ENCODE data around the gene NBPF11. TPM values are rescaled to one million over a fixed set of nuclear protein-coding genes. Genes with fewer than 3 reads are reported as not detected.
"Not testable (repeated sequence)": the region's sequence is repeated elsewhere in the genome, so short reads cannot be mapped to it uniquely, and the experiment has no call there.

NBPF11 gene
- total and polyA plus RNA-seq, 2 donors: 7.7 to 16.5 TPM

- H3K27ac ChIP-seq (ENCODE audit: low read depth); H3K4me1 ChIP-seq (ENCODE audit: insufficient read depth); H3K36me3 ChIP-seq (ENCODE audit: insufficient read depth); H3K4me3 ChIP-seq (ENCODE audit: low read depth, low read length); DNase-seq (ENCODE audit: extremely low spot score): not testable (repeated sequence)
- WGBS: no CpG with 5 or more reads among the region's 2 CpGs
Observed at GRCh38 chr1:148138606-148139005, 13.5 kb downstream of the NBPF11 start.

GRCh38 chr1:148122341-148122740, 29.7 kb downstream of the NBPF11 start:
- not testable (repeated sequence) for H3K4me3 ChIP-seq (ENCODE audit: low read depth, low read length); H3K27ac ChIP-seq (ENCODE audit: low read depth); DNase-seq (ENCODE audit: extremely low spot score); H3K4me1 ChIP-seq (ENCODE audit: insufficient read depth); H3K36me3 ChIP-seq (ENCODE audit: insufficient read depth)
- WGBS: 63% methylated on average over 5 of the region's 5 CpGs

GRCh38 chr1:148120395-148120794, 31.7 kb downstream of the NBPF11 start:
- not testable (repeated sequence) for H3K4me3 ChIP-seq (ENCODE audit: low read depth, low read length); DNase-seq (ENCODE audit: extremely low spot score); H3K4me1 ChIP-seq (ENCODE audit: insufficient read depth); H3K27ac ChIP-seq (ENCODE audit: low read depth); H3K36me3 ChIP-seq (ENCODE audit: insufficient read depth)
- WGBS: 43% methylated on average over 5 of the region's 5 CpGs

- not testable (repeated sequence) for H3K4me1 ChIP-seq (ENCODE audit: insufficient read depth); DNase-seq (ENCODE audit: extremely low spot score); H3K36me3 ChIP-seq (ENCODE audit: insufficient read depth); H3K27ac ChIP-seq (ENCODE audit: low read depth); H3K4me3 ChIP-seq (ENCODE audit: low read depth, low read length)
- 49% methylated on average over 2 of the region's 2 CpGs for WGBS
Observed at GRCh38 chr1:148095732-148096131, 56.3 kb downstream of the NBPF11 start.

- H3K4me1 ChIP-seq (ENCODE audit: insufficient read depth); H3K4me3 ChIP-seq (ENCODE audit: low read depth, low read length); H3K36me3 ChIP-seq (ENCODE audit: insufficient read depth); H3K27ac ChIP-seq (ENCODE audit: low read depth); DNase-seq (ENCODE audit: extremely low spot score): not testable (repeated sequence)
- whole genome bisulfite sequencing: no CpG with 5 or more reads among the region's 1 CpG
Observed at GRCh38 chr1:148086196-148086595, 65.9 kb downstream of the NBPF11 start.

- H3K4me3 ChIP-seq (ENCODE audit: low read depth, low read length); H3K4me1 ChIP-seq (ENCODE audit: insufficient read depth); H3K27ac ChIP-seq (ENCODE audit: low read depth); H3K36me3 ChIP-seq (ENCODE audit: insufficient read depth); DNase-seq (ENCODE audit: extremely low spot score): not testable (repeated sequence)
- WGBS: no CpG with 5 or more reads among the region's 1 CpG
Observed at GRCh38 chr1:148081205-148081604, 70.9 kb downstream of the NBPF11 start.

- WGBS: no CpG with 5 or more reads among the region's 54 CpGs
- not testable (repeated sequence) for H3K27ac ChIP-seq (ENCODE audit: low read depth); H3K36me3 ChIP-seq (ENCODE audit: insufficient read depth); H3K4me1 ChIP-seq (ENCODE audit: insufficient read depth); H3K4me3 ChIP-seq (ENCODE audit: low read depth, low read length); DNase-seq (ENCODE audit: extremely low spot score)
Observed at GRCh38 chr1:148078632-148079519, 73.2 kb downstream of the NBPF11 start.

GRCh38 chr1:148078090-148078489, 74.0 kb downstream of the NBPF11 start:
- not testable (repeated sequence) for H3K4me1 ChIP-seq (ENCODE audit: insufficient read depth); H3K4me3 ChIP-seq (ENCODE audit: low read depth, low read length); DNase-seq (ENCODE audit: extremely low spot score); H3K36me3 ChIP-seq (ENCODE audit: insufficient read depth); H3K27ac ChIP-seq (ENCODE audit: low read depth)
- no CpG with 5 or more reads among the region's 13 CpGs for WGBS

- DNase-seq (ENCODE audit: extremely low spot score); H3K27ac ChIP-seq (ENCODE audit: low read depth); H3K4me3 ChIP-seq (ENCODE audit: low read depth, low read length); H3K4me1 ChIP-seq (ENCODE audit: insufficient read depth); H3K36me3 ChIP-seq (ENCODE audit: insufficient read depth): not testable (repeated sequence)
- WGBS: no CpG with 5 or more reads among the region's 3 CpGs
Observed at GRCh38 chr1:148077458-148077857, 74.6 kb downstream of the NBPF11 start.

GRCh38 chr1:148073392-148073791, 78.7 kb downstream of the NBPF11 start:
- not testable (repeated sequence) for H3K4me1 ChIP-seq (ENCODE audit: insufficient read depth); H3K36me3 ChIP-seq (ENCODE audit: insufficient read depth); H3K4me3 ChIP-seq (ENCODE audit: low read depth, low read length); DNase-seq (ENCODE audit: extremely low spot score); H3K27ac ChIP-seq (ENCODE audit: low read depth)
- WGBS: no CpG with 5 or more reads among the region's 5 CpGs

GRCh38 chr1:148068606-148069005, 83.5 kb downstream of the NBPF11 start:
- H3K4me3 ChIP-seq (ENCODE audit: low read depth, low read length); DNase-seq (ENCODE audit: extremely low spot score); H3K36me3 ChIP-seq (ENCODE audit: insufficient read depth); H3K4me1 ChIP-seq (ENCODE audit: insufficient read depth); H3K27ac ChIP-seq (ENCODE audit: low read depth): not testable (repeated sequence)
- no CpG with 5 or more reads among the region's 1 CpG for whole genome bisulfite sequencing

- not testable (repeated sequence) for DNase-seq (ENCODE audit: extremely low spot score); H3K27ac ChIP-seq (ENCODE audit: low read depth); H3K4me1 ChIP-seq (ENCODE audit: insufficient read depth); H3K4me3 ChIP-seq (ENCODE audit: low read depth, low read length); H3K36me3 ChIP-seq (ENCODE audit: insufficient read depth)
- 29% methylated on average over 1 of the region's 5 CpGs for WGBS
Observed at GRCh38 chr1:148068201-148068600, 83.9 kb downstream of the NBPF11 start.

- DNase-seq (ENCODE audit: extremely low spot score); H3K27ac ChIP-seq (ENCODE audit: low read depth); H3K36me3 ChIP-seq (ENCODE audit: insufficient read depth); H3K4me3 ChIP-seq (ENCODE audit: low read depth, low read length); H3K4me1 ChIP-seq (ENCODE audit: insufficient read depth): not testable (repeated sequence)
- 2% methylated on average over 34 of the region's 37 CpGs for WGBS
Observed at GRCh38 chr1:148060294-148060701, 91.8 kb downstream of the NBPF11 start.

- H3K36me3 ChIP-seq (ENCODE audit: insufficient read depth); H3K4me1 ChIP-seq (ENCODE audit: insufficient read depth); H3K27ac ChIP-seq (ENCODE audit: low read depth); H3K4me3 ChIP-seq (ENCODE audit: low read depth, low read length); DNase-seq (ENCODE audit: extremely low spot score): not testable (repeated sequence)
- WGBS: 76% methylated on average over 3 of the region's 5 CpGs
Observed at GRCh38 chr1:148057384-148057783, 94.7 kb downstream of the NBPF11 start.

Measured in urinary bladder (tissue), 4 donors.